ENCODE data around the gene CDHR5.

GRCh38 chr11:567629-568292, 57.0 kb downstream of the CDHR5 start:
- TF ChIP-seq CTCF (IDR thresholded peaks at IDR 0.05): no peak
- TF ChIP-seq EZH2 (IDR thresholded peaks at IDR 0.05): no peak
